22Rv1 (cell line): ENCODE data around the gene THOC7.

ENCODE experiments used
- H3K27ac ChIP-seq: fragments of 450-650 bp; 2 replicates; pipeline ENCODE4 v1.5.1; 2017
- CTCF ChIP-seq: fragments of 450-650 bp; IDR thresholded peaks from 2 replicates; pipeline ENCODE4 v1.5.1; 2017; ENCODE audit warnings: mild to moderate bottlenecking
- ZFX ChIP-seq: fragments of 450-650 bp; IDR thresholded peaks from 2 replicates; pipeline ENCODE4 v1.6.1; 2017; ENCODE audit warnings: antibody characterized with exemption, borderline replicate concordance

The THOC7 gene

DNA sequence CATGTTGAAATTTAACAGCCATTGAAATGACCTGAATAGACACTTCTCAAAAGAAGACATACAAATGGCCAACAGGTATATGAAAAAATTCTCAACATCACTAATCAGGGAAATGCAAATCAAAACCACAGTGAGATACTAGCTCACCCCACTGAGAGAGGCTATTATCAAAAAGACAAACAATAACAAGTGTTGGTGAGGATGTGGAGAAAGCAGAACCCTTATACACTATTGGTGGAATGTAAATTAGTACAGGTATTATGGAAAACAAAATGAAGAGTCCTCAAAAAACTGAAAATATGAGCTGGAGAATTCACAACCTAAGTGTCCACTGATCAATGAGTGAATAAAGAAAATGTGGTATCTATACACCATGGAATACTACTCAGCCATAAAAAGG, 21.5 kb downstream of the THOC7 start:
- no peak for TF ChIP-seq ZFX
- no peak for TF ChIP-seq CTCF
- no peak overlapping the region for H3K27ac ChIP-seq

- no peak for TF ChIP-seq ZFX
- no peak for TF ChIP-seq CTCF
- no peak overlapping the region for H3K27ac ChIP-seq
Measured at GRCh38 chr3:63841704-63842103, 21.9 kb downstream of the THOC7 start.

DNA sequence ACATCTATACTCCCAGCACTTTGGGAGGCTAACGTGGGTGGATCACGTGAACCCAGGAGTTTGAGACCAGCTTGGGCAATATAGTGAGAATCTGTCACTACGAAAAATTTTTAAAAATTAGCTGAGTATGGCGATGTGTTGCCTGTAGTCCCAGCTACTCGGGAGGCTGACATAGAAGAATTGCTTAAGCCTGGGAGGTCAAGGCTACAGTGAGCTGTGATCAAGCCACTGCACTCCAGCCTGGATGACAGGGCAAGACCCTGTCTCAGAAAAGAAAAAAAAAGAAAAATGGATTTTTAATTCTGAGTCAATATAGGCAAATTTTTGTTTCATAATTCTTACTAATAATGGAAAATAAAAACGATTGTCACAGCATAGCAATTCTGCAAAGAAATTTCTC, 31.2 kb downstream of the THOC7 start:
- no peak overlapping the region for H3K27ac ChIP-seq
- TF ChIP-seq ZFX (no peak), CTCF (no peak)

DNA sequence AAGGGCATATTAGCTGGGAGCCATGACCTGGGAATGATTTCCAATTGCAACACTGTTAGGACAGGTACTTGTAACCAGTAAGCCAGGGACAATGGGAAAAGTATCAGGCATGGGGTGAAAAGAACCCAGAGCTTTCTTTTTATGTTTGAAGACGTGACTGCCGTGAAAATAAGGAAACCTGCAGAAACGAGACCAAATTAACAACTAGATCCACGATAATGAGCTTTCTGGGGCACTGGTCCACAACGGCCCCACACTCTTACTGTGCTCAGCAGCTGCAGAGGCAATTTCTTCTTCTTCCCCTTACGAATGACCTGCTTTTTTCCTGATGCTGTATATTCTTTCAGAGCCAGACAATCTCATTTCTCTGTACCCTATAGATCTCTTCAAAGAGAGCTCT, 33.1 kb downstream of the THOC7 start:
- no peak overlapping the region for H3K27ac ChIP-seq
- no peak for TF ChIP-seq CTCF
- TF ChIP-seq ZFX, result no peak

DNA sequence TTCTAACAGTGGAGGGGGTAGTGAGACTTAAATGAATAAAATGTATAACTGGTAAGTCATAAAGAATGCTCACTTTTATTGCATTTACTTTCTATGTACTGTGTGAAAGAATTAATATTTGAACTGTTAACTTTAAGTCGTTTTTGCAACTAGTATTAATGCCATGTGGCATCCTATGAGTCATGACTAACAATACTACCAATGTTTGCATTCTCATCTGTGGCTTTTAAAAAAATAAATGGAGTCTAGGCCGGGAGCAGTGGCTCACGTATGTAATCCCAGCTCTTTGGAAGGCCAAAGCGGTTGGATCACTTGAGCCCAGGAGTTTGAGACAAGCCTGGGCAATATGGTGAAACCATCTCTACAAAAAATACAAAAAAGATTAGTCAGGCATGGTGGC, 39.3 kb downstream of the THOC7 start:
- H3K27ac ChIP-seq, result no peak overlapping the region
- TF ChIP-seq ZFX (no peak), CTCF (no peak)

DNA sequence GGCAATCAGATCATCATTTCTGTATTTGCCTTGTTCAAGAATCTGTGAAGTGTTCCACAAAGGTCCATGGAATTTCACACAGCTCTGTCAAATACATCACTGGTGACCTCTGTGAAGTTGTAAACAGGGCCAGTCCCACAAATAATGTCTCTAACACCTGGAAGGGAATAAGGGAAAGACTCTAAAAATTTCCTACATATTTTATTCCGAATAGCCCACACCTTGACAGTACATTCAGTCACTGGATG, 44.5 kb downstream of the THOC7 start, which contains the start of gene C3orf49:
TSS of gene C3orf49 (plus strand) at position 149 of the 248 bp plus-strand sequence. CDS start 173 bp downstream, outside the sequence.
- no peak for TF ChIP-seq ZFX
- no peak within 1 kb of the TSS for H3K27ac ChIP-seq

GRCh38 chr3:63818282-63819150, 45.1 kb downstream of the THOC7 start:
- TF ChIP-seq ZFX (no peak), CTCF (peak; percentile 83)
- H3K27ac ChIP-seq, result no peak overlapping the region

DNA sequence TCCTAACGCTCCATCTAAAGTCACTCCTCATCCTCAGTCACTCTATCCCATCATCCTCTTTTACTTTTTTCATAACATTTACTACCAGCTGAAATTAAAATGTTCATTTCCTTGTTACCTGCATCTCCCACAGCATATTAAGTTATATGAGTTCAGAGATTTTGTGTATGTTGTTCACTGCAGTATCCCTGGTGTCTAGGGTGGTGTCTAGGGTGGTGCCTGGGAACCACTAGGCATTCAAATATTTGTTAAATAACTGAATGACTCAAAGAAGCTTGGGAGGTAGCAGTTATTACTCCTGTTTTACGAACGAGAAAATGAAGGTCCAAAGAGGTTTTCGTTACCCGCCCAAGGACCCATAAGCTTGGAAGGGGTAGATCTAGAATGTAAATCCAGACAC, 46.4 kb downstream of the THOC7 start:
- H3K27ac ChIP-seq, result no peak overlapping the region
- TF ChIP-seq ZFX, result no peak
- no peak for TF ChIP-seq CTCF
